ENCODE measurements around the gene VAV1. TPM values are rescaled to one million over a fixed set of nuclear protein-coding genes. Genes with fewer than 3 reads are reported as not detected.

The VAV1 gene
- total and polyA plus RNA-seq, 2 of the 13 experiments (the other 11 are each of a cell fraction or from before 2014, with no cell fraction given): not detected

DNA sequence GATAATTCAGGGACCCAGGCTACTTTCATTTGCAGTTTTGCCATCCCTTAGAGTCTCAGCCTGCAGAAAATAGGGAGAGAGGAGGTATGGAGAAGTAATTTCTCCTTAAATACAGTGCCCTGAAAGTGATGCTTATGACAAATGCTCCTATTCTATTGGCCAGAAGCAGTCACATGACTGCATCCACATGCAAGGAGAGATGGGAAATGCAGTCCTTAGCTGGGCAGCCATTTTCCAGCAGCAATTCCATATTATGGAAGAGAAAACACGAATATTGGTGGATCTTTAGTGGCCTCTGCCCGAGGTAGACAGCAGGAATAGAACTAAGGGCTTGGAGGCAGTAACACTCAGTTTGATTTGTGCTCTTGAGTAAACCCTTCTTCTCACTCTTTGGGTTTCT, 39.4 kb downstream of the VAV1 start (continued):
- TF ChIP-seq, protein P1, sequence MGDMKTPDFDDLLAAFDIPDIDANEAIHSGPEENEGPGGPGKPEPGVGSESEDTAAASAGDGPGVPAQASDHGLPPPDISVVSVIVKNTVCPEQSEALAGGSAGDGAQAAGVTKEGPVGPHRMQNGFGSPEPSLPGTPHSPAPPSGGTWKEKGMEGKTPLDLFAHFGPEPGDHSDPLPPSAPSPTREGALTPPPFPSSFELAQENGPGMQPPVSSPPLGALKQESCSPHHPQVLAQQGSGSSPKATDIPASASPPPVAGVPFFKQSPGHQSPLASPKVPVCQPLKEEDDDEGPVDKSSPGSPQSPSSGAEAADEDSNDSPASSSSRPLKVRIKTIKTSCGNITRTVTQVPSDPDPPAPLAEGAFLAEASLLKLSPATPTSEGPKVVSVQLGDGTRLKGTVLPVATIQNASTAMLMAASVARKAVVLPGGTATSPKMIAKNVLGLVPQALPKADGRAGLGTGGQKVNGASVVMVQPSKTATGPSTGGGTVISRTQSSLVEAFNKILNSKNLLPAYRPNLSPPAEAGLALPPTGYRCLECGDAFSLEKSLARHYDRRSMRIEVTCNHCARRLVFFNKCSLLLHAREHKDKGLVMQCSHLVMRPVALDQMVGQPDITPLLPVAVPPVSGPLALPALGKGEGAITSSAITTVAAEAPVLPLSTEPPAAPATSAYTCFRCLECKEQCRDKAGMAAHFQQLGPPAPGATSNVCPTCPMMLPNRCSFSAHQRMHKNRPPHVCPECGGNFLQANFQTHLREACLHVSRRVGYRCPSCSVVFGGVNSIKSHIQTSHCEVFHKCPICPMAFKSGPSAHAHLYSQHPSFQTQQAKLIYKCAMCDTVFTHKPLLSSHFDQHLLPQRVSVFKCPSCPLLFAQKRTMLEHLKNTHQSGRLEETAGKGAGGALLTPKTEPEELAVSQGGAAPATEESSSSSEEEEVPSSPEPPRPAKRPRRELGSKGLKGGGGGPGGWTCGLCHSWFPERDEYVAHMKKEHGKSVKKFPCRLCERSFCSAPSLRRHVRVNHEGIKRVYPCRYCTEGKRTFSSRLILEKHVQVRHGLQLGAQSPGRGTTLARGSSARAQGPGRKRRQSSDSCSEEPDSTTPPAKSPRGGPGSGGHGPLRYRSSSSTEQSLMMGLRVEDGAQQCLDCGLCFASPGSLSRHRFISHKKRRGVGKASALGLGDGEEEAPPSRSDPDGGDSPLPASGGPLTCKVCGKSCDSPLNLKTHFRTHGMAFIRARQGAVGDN (CRISPR knock-in tag; IDR thresholded peaks at IDR 0.05): no peak
- TF ChIP-seq ZNF589 (CRISPR knock-in tag; conservative IDR thresholded peaks at IDR 0.05) (no peak), HES4 (CRISPR knock-in tag; IDR thresholded peaks at IDR 0.05; ENCODE audit: borderline replicate concordance) (no peak)

DNA sequence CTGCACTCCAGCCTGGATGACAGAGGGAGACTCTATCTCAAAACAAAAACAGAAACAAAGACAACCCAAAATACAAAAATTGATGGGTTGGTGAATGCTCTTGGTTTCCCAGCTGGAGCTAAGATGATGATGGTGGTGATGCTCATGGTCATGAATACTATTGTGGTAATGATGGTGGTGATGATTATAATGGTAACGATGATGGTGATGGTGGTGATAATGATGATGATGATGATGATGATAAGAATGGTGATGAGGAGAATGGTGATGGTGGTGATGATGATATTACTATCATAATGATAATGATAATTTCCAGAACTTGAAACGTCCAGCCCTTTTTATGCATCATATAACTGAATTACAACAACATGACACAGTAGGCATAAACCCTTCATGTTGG, 40.1 kb downstream of the VAV1 start:
- 40% methylated on average over 2 of the region's 2 CpGs for WGBS (ENCODE audit: low lambda C conversion rate)
- H3K27ac ChIP-seq (ENCODE audit: extremely low read length, insufficient read depth, low read length): no peak overlapping the region
- peaks cover 0 to 8% of the 10 kb centered on the region in 2 experiments; a peak in 2 of 5 replicates for H3K27me3 ChIP-seq (ENCODE audit: control insufficient read depth in 1 of 2, insufficient read depth in 2 of 2, low read length in 2 of 2)
- intact Hi-C loops (cut with micrococcal nuclease; ENCODE audit: unreplicated experiment): no loop called here
- no peak overlapping the region for H3K4me3 ChIP-seq (replicated peaks in 1 of 3; ENCODE audit: insufficient read depth in 1 of 3, low read depth in 2 of 3, low read length in 3 of 3)
- H3K79me2 ChIP-seq (ENCODE audit: insufficient read depth, low read length): no peaks in the 10 kb centered on the region
- ChIA-PET POLR2A (no interaction called here), CTCF (ENCODE audit: low intra/inter-chr PET ratio, low total read pairs) (no interaction called here)
- in situ Hi-C loops (cut with HindIII; ENCODE audit: extremely low pct_ligation_motif_present, low pct_unique_long_range_greater_than_20kb): no loop called here
- no peak overlapping the region for H3K9ac ChIP-seq (ENCODE audit: insufficient read depth, low read depth, low read length)
- no peak for FAIRE-seq
- TF ChIP-seq ZNF496 (CRISPR knock-in tag; IDR thresholded peaks at IDR 0.05; ENCODE audit: insufficient replicate concordance) (no peak), CREB1 (IDR thresholded peaks at IDR 0.05) (peak; percentile 87), CREB1 (CRISPR knock-in tag; IDR thresholded peaks at IDR 0.05) (no peak)
- TF ChIP-seq, protein P2, sequence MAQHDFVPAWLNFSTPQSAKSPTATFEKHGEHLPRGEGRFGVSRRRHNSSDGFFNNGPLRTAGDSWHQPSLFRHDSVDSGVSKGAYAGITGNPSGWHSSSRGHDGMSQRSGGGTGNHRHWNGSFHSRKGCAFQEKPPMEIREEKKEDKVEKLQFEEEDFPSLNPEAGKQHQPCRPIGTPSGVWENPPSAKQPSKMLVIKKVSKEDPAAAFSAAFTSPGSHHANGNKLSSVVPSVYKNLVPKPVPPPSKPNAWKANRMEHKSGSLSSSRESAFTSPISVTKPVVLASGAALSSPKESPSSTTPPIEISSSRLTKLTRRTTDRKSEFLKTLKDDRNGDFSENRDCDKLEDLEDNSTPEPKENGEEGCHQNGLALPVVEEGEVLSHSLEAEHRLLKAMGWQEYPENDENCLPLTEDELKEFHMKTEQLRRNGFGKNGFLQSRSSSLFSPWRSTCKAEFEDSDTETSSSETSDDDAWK (CRISPR knock-in tag; IDR thresholded peaks at IDR 0.05): no peak
- TF ChIP-seq, protein P3, sequence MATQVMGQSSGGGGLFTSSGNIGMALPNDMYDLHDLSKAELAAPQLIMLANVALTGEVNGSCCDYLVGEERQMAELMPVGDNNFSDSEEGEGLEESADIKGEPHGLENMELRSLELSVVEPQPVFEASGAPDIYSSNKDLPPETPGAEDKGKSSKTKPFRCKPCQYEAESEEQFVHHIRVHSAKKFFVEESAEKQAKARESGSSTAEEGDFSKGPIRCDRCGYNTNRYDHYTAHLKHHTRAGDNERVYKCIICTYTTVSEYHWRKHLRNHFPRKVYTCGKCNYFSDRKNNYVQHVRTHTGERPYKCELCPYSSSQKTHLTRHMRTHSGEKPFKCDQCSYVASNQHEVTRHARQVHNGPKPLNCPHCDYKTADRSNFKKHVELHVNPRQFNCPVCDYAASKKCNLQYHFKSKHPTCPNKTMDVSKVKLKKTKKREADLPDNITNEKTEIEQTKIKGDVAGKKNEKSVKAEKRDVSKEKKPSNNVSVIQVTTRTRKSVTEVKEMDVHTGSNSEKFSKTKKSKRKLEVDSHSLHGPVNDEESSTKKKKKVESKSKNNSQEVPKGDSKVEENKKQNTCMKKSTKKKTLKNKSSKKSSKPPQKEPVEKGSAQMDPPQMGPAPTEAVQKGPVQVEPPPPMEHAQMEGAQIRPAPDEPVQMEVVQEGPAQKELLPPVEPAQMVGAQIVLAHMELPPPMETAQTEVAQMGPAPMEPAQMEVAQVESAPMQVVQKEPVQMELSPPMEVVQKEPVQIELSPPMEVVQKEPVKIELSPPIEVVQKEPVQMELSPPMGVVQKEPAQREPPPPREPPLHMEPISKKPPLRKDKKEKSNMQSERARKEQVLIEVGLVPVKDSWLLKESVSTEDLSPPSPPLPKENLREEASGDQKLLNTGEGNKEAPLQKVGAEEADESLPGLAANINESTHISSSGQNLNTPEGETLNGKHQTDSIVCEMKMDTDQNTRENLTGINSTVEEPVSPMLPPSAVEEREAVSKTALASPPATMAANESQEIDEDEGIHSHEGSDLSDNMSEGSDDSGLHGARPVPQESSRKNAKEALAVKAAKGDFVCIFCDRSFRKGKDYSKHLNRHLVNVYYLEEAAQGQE (IDR thresholded peaks at IDR 0.05; ENCODE audit: borderline replicate concordance in 1 of 2, low read depth in 1 of 2, low read length in 2 of 2): no peak
- no peak for ATAC-seq
- no TSS peak for BruUV-seq (replicated peaks)
- no peak for DNase-seq (ENCODE audit: low spot score)
- H3K4me2 ChIP-seq (ENCODE audit: low read depth, low read length): no peak overlapping the region
- no peaks in the 10 kb centered on the region for H3K4me1 ChIP-seq (ENCODE audit: insufficient read depth, low read length)
- no peak overlapping the region for H2AFZ ChIP-seq (ENCODE audit: low read length)
- no peaks in the 10 kb centered on the region for H3K9me3 ChIP-seq (ENCODE audit: low read length)
- no peaks in the 10 kb centered on the region for H4K20me1 ChIP-seq (ENCODE audit: insufficient read depth, low read length)
- H3K36me3 ChIP-seq (replicated peaks in 1 of 2; ENCODE audit: control insufficient read depth in 1 of 2, insufficient read depth in 2 of 2, low read length in 2 of 2): no peaks in the 10 kb centered on the region
